ENCODE data around the gene POLR1H. TPM values are rescaled to one million over a fixed set of nuclear protein-coding genes. Genes with fewer than 3 reads are reported as not detected.

Gene POLR1H
- total RNA-seq, 1 donor from 2014 or later = 42.2 TPM

Other genes starting within 250 kb of the POLR1H start
- not detected in 2 replicates for gene HLA-G, start 233.4 kb upstream of the POLR1H start, total RNA-seq
- 328 and 660 TPM in 2 replicates for gene HLA-A, start 118.7 kb upstream of the POLR1H start, total RNA-seq
- 11.5 and 14.0 TPM in 2 replicates for gene PPP1R11, start 5.9 kb downstream of the POLR1H start, total RNA-seq
- not detected in 2 replicates for gene RNF39, start 14.5 kb downstream of the POLR1H start, total RNA-seq
- not detected in 2 replicates for gene TRIM31, start 51.8 kb downstream of the POLR1H start, total RNA-seq
- not detected in 2 replicates for gene TRIM40, start 74.9 kb downstream of the POLR1H start, total RNA-seq
- not detected in 2 replicates for gene TRIM10, start 99.9 kb downstream of the POLR1H start, total RNA-seq
- not detected in 2 replicates for gene TRIM15, start 102.3 kb downstream of the POLR1H start, total RNA-seq
- gene TRIM26, start 152.1 kb downstream of the POLR1H start, total RNA-seq = 25.2 and 31.7 TPM in 2 replicates

Measured in pulmonary artery endothelial cell (primary cell).